Right lobe of liver (tissue), 6 donors: ENCODE data around the gene TBC1D1. TPM values are rescaled to one million over a fixed set of nuclear protein-coding genes. Genes with fewer than 3 reads are reported as not detected.

Experiments
- ATAC-seq, 4 donors: fragments of 200-7000 bp; cut with Tn5 transposase; one replicate each; pipeline ENCODE4 v1.9.1; 2020; ENCODE audit warnings: mild to moderate bottlenecking in 4 of 4, moderate library complexity in 4 of 4
- DNase-seq, 3 donors: peaks; one replicate each; pipeline ENCODE4 v3.0.0-alpha.2; 2020
- H3K27ac ChIP-seq, 3 donors: fragments of 200-600 bp; one replicate each; pipeline ENCODE4 v1.8.0; 2022
- H3K27me3 ChIP-seq, 2 donors: fragments of 200-600 bp; one replicate each; pipeline ENCODE4 v1.8.0; 2022
- H3K36me3 ChIP-seq, 4 donors: fragments of 200-600 bp; sonication (generic) in 1 of 4; one replicate each; pipeline versions ENCODE4 v1.5.1 to v1.8.0; 2017 to 2022; ENCODE audit warnings: control low read depth in 1 of 4
- H3K4me1 ChIP-seq, 4 donors: fragments of 200-600 bp; sonication (generic) in 1 of 4; one replicate each; pipeline versions ENCODE4 v1.5.1 to v1.8.0; 2017 to 2022; ENCODE audit warnings: control low read depth in 1 of 4
- H3K4me3 ChIP-seq, 3 donors: fragments of 200-600 bp; one replicate each; pipeline ENCODE4 v1.8.0; 2022
- H3K9me3 ChIP-seq, 4 donors: fragments of 200-600 bp; sonication (generic) in 1 of 4; one replicate each; pipeline versions ENCODE4 v1.5.1 to v1.8.0; 2017 to 2022; ENCODE audit warnings: control low read depth in 1 of 4
- CTCF ChIP-seq, 4 donors: fragments of 200-600 bp in 3 of 4; fragments of 450-650 bp in 1 of 4; IDR thresholded peaks; one replicate each; pipeline versions ENCODE4 v1.5.1 to v1.8.0; 2016 to 2022; ENCODE audit warnings: antibody characterized with exemption in 4 of 4, mild to moderate bottlenecking in 2 of 4
- POLR2A ChIP-seq: fragments of 450-650 bp; IDR thresholded peaks from one replicate; pipeline ENCODE4 v1.6.1; 2017; ENCODE audit warnings: antibody characterized with exemption, mild to moderate bottlenecking
- WGBS: methylation state at CpG from one replicate; pipeline ENCODE4 v1.1.6; 2018; ENCODE audit warnings: low coverage, low lambda C conversion rate; ENCODE audit not compliant: insufficient coverage; ENCODE audit errors: missing lambda C conversion rate; 5-methylcytosine and 5-hydroxymethylcytosine counted together
- intact Hi-C, 2 donors: fragments of 100-400 bp; cut with DNase I; formaldehyde crosslinking; loops; one replicate each; pipeline versions ENCODE4 v1.11.2 to v1.14.1; 2022
- total RNA-seq, 6 experiments: library from RNA; depleted of rRNA in 2 of 6; stranded (reverse); fragments of >200 nt in 2 of 6; fragmentation: NEBNext Ultra II Directional in 3 of 6; extraction: Animal tissue kit (Norgen Biotek cat#: 25700) in 3 of 6; gene quantifications; one replicate each; pipeline versions ENCODE4 v1.1.0 to v1.2.4, GENCODE V29; 2016 to 2023
- donor health status: DM: no; HTN: yes; CAD: no.
- donor health status: DM: no; HTN: no; CAD: no.
- donor health status: DM: no; HTN: no; CAD: no.
- donor health status: DM: no; HTN: yes; CAD: no.
- donor health status: DM: no; HTN: yes; CAD: no.

TBC1D1 gene
- total RNA-seq, 6 experiments from 2014 or later = 21.2 to 67.5 (median 35.8) TPM

- no peak overlapping the region for H3K4me3 ChIP-seq
- H3K27me3 ChIP-seq = no peaks in the 10 kb centered on the region
- H3K4me1 ChIP-seq = no peaks in the 10 kb centered on the region
- peak in 1 of 4 donors; percentile 12 for ATAC-seq
- TF ChIP-seq POLR2A (no peak), CTCF (IDR thresholded peaks at IDR 0.05) (no peak)
- DNase-seq = no peak
- 98% methylated on average over 10 of the region's 37 CpGs for WGBS
- H3K27ac ChIP-seq = no peak overlapping the region
- H3K9me3 ChIP-seq = no peaks in the 10 kb centered on the region
- intact Hi-C loops = no loop called here
- peaks cover 0 to 8% (median under 1%) of the 10 kb centered on the region in 4 donors for H3K36me3 ChIP-seq
Observed at GRCh38 chr4:38014421-38014852, 123.6 kb downstream of the TBC1D1 start.

GRCh38 chr4:38015886-38016515 is 125.1 kb downstream of the TBC1D1 start:
- Histone ChIP-seq H3K4me3 (no peak overlapping the region), H3K9me3 (no peaks in the 10 kb centered on the region), H3K27ac (no peak overlapping the region), H3K4me1 (no peaks in the 10 kb centered on the region), H3K27me3 (no peaks in the 10 kb centered on the region), H3K36me3 (peaks cover 0 to 8% (median under 1%) of the 10 kb centered on the region in 4 donors)
- TF ChIP-seq CTCF (IDR thresholded peaks at IDR 0.05) (no peak), POLR2A (no peak)
- WGBS = 85% methylated on average over 7 of the region's 7 CpGs
- ATAC-seq (no peak), DNase-seq (no peak)
- intact Hi-C loops = no loop called here

- intact Hi-C loops = no loop called here
- H3K27ac ChIP-seq = no peak overlapping the region
- no peaks in the 10 kb centered on the region for H3K27me3 ChIP-seq
- WGBS = 82% methylated on average over 2 of the region's 2 CpGs
- H3K36me3 ChIP-seq = peaks cover 0 to 8% (median 2%) of the 10 kb centered on the region in 4 donors
- H3K4me1 ChIP-seq = no peaks in the 10 kb centered on the region
- H3K9me3 ChIP-seq = no peaks in the 10 kb centered on the region
- TF ChIP-seq CTCF (IDR thresholded peaks at IDR 0.05) = no peak
- no peak for TF ChIP-seq POLR2A
- ATAC-seq (no peak), DNase-seq (no peak)
- no peak overlapping the region for H3K4me3 ChIP-seq
Observed at GRCh38 chr4:38016698-38017097, 125.8 kb downstream of the TBC1D1 start.

GRCh38 chr4:38017609-38018008 is 126.7 kb downstream of the TBC1D1 start:
- 78% methylated on average over 5 of the region's 5 CpGs for WGBS
- ATAC-seq = peak in 1 of 4 donors; percentile 12
- no peak for TF ChIP-seq CTCF (IDR thresholded peaks at IDR 0.05)
- TF ChIP-seq POLR2A = no peak

More at GRCh38 chr4:38017609-38018008, 126.7 kb downstream of the TBC1D1 start:
- no peak overlapping the region for H3K4me3 ChIP-seq
- no peak for DNase-seq
- peaks cover 0 to 8% (median 2%) of the 10 kb centered on the region in 4 donors for H3K36me3 ChIP-seq
- intact Hi-C loops = no loop called here
- H3K27ac ChIP-seq = no peak overlapping the region
- no peaks in the 10 kb centered on the region for H3K4me1 ChIP-seq
- H3K27me3 ChIP-seq = no peaks in the 10 kb centered on the region
- no peaks in the 10 kb centered on the region for H3K9me3 ChIP-seq
